ENCODE measurements around the gene LRRC27.
A peak's percentile ranks its signal among the peaks of the same experiment; 100 is the strongest.
"Not testable (repeated sequence)": the region's sequence is repeated elsewhere in the genome, so short reads cannot be mapped to it uniquely, and the experiment has no call there.

The LRRC27 gene

GRCh38 chr10:132316133-132316532, 15.9 kb upstream of the LRRC27 start:
- no peak for DNase-seq

DNA sequence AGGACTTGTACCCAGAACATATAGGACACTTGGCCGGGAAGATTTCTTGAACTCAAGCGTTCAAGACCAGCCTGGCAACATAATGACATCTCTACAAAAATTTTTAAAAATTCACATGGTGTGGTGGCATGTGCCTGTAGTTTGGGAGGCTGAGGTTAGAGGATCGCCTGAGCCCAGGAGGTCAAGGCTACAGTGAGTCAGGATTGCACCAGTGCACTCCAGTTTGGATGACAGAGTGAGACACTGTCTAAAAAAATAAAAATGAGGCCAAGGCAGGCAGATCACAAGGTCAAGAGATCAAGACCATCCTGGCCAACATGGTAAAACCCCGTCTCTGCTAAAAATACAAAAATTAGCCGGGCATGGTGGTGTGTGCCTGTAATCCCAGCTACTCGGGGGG, 14.5 kb upstream of the LRRC27 start:
- DNase-seq = not testable (repeated sequence)

- no peak for DNase-seq
Measured at GRCh38 chr10:132319853-132320653, 11.9 kb upstream of the LRRC27 start.

DNA sequence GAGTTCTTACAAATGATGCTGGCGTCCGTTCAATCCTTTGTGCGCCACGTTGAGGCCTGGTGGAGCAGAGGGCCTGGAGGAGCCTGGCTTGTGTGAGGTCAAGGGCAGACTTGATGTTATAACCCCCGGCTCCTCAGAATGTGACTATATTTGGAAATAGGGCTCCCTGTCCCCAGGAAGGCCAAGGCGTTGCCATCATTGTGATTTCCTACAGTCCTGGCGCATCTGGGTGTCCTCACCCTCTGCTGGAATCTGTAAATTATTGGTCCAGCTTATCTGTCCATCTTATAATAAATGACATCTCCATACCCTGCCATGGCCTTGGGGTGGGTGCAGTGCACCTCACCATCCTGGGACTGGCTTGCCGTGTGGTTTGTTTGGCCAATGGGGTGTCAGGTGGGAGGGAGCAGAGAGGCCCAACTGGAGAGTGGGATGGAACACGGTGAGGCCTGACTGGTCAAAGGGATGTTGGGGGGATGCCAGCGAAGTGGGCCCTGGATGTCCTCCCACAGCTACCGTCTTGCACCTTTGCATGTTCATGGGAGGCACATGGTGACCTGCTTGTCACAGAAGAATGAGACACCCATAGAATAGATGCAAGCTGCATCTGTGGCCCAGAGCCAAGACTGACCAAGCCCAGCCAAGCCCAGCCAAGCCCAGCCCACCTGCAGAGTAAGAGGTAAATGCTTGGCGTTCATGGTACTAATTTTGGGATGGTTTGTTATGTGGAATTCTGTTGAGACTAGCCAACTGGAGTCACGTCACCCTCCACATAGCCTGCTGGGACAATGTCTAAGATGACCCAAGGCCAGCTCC, 11.1 kb upstream of the LRRC27 start:
- no peak for DNase-seq

- no peak for DNase-seq
Measured at GRCh38 chr10:132321726-132322125, 10.3 kb upstream of the LRRC27 start.

DNA sequence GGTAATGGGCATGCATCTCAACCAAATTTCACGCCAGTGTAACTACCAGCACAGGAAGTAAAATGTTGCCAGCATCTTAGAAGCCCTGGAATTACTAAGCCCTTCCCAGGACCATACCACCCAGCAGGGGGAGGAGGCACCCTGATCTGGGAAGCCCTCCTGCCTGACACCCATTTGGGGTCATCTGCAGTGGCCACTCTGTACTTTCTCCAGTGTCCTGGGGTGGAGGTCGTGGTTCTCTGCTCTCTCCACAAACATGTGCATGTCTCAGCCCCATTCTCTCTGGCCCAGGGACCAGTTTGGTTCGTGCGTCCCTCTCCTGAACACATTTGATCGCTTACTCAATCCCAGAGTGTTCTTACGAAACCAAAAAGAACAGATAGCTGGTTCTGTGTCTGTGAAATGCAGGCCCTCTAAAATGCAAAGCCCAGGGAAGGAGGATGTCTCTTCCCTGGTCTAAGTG, 9.4 kb upstream of the LRRC27 start:
- DNase-seq = no peak

DNA sequence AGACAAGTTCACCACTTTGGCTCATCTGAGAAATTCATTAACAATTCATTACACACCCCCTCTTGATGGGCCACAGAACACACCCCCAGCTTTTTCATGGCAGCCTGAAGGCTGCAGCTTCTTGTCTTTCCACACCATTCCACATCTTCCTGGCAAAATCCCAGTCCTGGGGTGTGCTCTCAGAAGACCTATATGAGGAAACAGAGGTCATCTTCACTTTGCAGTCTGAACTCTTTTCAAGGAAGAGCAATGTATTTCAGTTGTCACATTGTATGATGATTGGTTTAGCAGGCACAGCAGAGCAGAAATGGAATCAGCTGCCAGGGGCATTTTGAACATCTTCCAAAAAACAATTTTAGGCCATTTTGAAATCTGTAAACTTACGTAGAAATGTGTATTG, 7.8 kb upstream of the LRRC27 start:
- no peak for DNase-seq

GRCh38 chr10:132326344-132326889, 5.6 kb upstream of the LRRC27 start:
- no peak for DNase-seq

DNA sequence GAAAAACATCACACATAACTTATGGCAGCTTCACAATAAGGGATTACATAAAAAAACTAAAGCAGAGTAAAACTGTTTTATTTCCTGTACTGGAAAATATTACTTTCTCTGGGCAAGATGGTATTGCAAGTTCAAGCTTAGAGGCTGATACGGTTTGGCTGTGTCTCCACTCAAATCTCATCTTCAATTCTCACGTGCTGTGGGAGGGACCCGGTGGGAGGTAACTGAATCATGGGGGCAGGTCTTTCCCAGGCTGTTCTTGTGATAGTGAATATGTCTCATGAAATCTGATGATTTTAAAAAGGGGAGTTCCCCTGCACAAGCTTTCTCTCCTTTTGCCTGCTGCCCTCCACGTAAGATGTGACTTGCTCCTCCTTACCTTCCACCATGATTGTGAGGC, 5.1 kb upstream of the LRRC27 start:
- DNase-seq = no peak

- no peak for DNase-seq
Measured at GRCh38 chr10:132328106-132328505, 3.9 kb upstream of the LRRC27 start.

GRCh38 chr10:132328738-132329137, 3.3 kb upstream of the LRRC27 start:
- no peak for DNase-seq

DNA sequence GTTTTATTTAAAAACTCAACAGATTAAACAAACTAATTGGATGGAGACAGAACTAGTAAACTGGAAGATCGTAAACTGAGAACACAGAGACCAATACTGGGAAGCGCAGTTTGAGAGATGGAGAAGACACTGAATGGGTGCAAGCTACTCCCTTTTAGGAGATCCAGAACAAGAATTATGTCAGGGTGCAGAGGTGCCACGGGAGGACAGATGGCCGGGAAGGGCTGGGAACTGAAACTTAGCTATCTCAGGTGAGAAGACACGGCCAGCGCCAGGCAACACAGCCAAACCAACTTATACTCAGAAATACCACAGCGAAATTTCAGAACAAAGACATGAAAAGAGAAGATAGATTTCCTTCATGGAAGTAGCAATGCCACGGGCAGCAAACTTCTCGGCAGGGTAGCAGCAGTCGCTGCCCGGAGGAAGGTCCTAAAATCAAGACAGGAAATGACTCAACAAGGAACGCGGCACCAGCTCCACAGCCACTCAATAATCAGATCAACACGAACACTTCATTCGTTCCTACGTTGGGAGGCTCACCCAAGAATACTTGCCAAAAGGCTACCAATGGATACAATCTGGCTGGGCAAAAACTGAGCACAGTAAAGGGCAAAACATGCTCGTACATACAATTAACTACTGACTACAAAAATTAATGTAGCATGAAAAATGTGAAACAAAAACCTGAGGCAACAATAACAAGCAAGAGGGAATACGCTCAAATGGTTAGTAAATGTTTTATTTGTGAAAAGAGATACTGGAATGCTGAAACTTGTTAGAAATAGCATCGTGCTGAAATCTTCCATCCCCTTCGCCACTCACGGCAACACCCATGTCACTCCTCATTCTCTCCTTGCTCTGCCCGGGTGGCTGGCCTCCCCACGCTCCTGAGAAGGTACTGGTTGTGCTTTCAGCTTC, 2.2 kb upstream of the LRRC27 start:
- DNase-seq = peak; percentile 32

GRCh38 chr10:132330486-132330833, 1.5 kb upstream of the LRRC27 start:
- no peak for DNase-seq

DNA sequence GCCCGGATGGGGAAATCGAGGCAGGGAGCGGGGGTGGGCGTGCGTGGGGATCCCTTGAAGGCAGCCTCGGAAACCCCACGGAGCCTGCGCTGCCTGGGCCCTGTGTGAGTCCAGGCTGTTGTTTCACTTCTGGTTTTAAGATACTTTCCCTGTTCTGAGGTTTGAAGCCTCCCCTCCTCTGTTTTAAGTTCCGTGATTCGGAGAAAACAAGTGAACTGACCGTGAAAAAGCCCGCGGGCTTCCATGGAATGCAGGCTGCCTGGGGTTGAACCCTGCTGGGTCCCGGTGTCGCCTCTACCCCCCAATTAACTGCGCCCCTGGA, 401 bp downstream of the LRRC27 start:
- DNase-seq = no peak

GRCh38 chr10:132333386-132333785, 1.4 kb downstream of the LRRC27 start:
- DNase-seq = no peak

DNA sequence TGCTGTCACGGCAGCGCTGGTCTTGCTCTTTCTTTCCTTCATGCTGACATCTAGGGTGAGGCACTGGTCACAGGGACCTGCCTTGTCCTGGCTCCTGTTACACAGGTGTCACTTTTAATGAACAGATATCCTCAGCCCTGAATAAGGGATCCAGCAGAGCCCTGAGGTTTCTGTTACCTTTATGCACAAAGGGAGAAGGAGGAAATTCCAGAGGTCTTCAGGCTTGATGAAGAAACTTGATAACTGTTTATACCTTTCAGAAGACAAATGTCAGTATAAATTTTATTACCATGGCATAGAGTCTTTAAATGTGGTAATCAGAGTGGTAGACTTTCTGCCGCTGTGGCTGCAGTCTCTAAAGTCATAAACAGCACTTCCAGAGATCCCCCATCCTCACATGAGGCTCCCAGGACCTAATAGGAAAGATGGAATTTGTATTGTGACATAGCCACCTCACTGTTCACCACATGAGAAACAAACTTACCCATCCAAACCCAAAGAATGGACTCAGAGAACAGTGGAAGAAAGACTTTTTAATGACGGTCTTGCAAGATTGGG, 2.7 kb downstream of the LRRC27 start:
- DNase-seq = no peak

GRCh38 chr10:132335189-132336063, 3.4 kb downstream of the LRRC27 start:
- no peak for DNase-seq

- DNase-seq = no peak
Measured at GRCh38 chr10:132336064-132336746, 4.2 kb downstream of the LRRC27 start.

GRCh38 chr10:132336919-132337407, 5.0 kb downstream of the LRRC27 start:
- no peak for DNase-seq

- DNase-seq = not testable (repeated sequence)
Measured at GRCh38 chr10:132337854-132338253, 5.9 kb downstream of the LRRC27 start.

DNA sequence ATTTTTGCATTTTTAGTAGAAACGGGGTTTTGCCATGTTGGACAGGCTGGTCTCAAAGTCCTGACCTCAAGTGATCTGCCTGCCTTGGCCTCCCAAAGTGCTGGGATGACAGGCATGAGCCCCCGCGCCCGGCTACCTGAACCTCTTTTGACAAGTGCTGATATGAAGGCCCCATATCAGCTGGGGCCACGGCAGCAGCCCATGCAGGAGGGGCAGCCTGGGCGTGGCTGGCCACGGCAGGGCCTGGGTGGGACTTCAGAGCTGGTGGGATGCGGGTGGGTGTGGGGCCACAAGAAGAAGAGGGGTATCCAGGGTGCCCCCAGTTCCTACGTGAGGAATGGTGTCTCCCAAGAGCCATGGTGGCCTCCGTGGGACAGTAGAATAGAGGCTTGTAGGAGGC, 6.9 kb downstream of the LRRC27 start:
- no peak for DNase-seq
